AG09319 (cell line): ENCODE data around the gene BLMH.

Source experiments
- DNase-seq: peaks from one replicate; pipeline ENCODE4 v3.0.0-alpha.2; 2010; ENCODE audit warnings: low read depth; ENCODE audit errors: extremely low read depth
- TF ChIP-seq, protein P1 (sequence below): IDR thresholded peaks from 2 replicates; pipeline ENCODE4 v1.5.1; 2011; ENCODE audit warnings: low read depth, mild to moderate bottlenecking, inconsistent platforms, low read length, moderate library complexity

Gene BLMH

DNA sequence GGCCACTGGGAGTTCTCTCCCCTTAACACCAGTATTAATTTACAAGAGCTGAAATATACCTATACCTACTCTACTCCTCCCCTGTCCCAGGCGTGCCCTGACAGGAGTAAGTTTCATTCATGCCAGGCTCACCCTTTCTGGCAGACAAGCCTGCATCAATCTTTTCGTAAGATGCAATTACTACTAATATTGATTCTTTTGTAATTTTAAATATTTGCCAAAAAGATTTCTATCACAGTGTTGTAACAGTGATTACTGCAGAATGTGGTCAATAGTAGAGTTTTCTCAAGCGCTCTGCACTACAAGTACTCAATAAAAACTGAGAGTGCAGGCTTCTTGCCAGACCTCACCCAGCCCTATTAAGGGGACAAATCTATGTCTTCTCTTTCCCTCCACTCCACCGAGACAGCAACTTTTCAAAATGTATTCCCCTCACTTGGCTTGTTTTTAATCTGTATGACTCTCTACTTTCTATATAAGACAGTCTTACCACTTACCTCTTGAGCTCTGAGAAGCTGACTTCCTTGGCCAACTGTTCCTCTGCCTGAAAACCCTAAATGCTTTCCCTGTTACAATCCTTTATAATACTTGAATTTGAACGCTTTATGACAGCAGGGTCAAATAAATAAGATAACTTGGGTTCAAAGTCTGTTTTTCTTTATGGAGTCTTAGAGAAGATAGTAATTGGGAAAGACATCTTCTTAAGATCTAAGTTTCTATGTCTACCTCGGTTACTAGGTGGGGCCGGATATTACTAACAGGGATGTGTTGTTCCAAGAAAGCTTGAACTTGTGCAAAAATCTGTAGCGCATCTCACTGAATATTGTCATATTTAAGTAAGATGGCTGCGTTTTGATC lies 42.0 kb upstream of the BLMH start, which contains the start of gene TMIGD1:
TMIGD1 (minus strand) TSS at position 555 of the 858 bp plus-strand sequence. CDS start 1,924 bp downstream, outside the sequence.
- no peak for DNase-seq
- TF ChIP-seq, protein P1, sequence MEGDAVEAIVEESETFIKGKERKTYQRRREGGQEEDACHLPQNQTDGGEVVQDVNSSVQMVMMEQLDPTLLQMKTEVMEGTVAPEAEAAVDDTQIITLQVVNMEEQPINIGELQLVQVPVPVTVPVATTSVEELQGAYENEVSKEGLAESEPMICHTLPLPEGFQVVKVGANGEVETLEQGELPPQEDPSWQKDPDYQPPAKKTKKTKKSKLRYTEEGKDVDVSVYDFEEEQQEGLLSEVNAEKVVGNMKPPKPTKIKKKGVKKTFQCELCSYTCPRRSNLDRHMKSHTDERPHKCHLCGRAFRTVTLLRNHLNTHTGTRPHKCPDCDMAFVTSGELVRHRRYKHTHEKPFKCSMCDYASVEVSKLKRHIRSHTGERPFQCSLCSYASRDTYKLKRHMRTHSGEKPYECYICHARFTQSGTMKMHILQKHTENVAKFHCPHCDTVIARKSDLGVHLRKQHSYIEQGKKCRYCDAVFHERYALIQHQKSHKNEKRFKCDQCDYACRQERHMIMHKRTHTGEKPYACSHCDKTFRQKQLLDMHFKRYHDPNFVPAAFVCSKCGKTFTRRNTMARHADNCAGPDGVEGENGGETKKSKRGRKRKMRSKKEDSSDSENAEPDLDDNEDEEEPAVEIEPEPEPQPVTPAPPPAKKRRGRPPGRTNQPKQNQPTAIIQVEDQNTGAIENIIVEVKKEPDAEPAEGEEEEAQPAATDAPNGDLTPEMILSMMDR: no peak

DNA sequence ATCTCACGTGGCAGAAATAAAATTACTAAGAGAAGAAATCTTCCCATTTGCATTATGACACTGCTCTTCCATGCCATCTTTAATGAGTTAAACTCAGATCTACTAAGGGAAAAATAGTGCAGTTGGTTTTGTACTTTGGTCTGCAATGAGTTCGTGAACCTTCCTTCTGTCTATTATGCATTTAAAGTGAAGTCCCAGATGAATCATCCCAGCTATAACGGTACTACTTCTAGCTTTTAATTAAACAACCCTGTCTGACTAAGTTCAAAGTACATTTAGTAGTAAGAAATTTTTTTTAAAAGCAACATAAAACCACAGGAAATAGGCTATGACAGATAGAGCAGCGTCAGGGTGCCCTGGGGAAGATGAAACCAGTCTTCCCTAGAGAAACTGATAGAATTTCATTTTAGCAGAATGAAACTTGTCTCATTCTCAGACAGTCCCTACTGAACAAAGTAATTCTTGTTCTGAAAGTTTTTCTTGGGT lies 40.4 kb upstream of the BLMH start:
- no peak for DNase-seq
- TF ChIP-seq, protein P1: no peak

DNA sequence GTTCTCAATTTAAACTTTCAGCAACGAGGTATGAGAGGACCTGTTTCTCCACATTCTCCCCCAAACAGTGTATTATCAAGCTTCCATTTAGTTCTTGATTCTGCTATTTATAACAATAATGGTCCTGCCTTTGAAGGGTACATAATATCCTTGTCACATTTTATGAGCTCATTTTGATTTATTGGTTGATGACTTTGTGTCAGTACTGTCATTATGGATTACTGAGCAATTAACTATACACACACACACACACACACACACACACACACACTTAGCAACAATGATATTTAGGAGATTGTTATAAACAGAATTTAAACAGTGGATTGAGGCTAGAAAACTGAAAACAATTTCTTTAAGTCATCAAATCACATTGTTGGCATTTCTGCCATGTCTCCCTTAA lies 35.1 kb upstream of the BLMH start:
- TF ChIP-seq, protein P1: no peak
- no peak for DNase-seq

DNA sequence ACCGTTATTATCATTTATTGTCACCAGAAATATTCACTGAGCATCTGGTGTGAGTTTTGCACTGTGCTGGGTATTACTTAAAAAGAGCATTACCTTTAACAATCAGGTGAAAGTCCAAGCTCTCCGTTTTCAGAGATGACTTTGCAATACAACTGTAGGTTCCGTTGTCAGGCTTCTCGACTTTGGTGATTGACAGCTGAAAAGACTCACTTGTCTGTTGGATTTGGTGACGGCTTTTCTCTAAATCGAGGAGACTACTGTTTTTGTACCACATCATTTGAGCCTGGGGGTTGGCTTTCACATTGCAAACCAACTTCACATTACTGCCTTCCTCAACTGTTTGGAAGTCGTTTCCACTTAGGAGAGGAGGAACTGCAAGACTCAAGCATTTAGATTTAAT lies 33.0 kb upstream of the BLMH start:
- TF ChIP-seq, protein P1: no peak
- DNase-seq: no peak

DNA sequence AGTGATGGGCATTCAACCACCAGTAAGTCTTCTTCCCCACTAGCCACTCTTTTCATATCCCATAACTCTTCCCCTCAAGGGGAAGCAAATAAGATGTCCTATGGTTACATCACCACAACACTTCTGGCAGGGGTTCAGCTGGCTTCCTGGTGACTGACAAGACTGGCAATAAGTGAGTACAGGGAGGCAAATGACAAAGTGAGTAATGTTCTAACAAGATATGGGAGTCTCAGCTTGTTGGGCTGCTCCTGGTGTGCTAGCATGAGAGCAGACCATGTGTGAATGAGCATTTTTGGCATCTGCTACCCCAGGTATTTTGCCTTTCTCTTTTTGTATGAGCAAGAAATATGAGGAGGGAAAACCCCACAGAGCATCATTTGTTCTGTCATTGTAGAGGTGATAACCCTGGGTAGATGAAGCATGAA lies 32.2 kb upstream of the BLMH start:
- DNase-seq: no peak
- TF ChIP-seq, protein P1: no peak

DNA sequence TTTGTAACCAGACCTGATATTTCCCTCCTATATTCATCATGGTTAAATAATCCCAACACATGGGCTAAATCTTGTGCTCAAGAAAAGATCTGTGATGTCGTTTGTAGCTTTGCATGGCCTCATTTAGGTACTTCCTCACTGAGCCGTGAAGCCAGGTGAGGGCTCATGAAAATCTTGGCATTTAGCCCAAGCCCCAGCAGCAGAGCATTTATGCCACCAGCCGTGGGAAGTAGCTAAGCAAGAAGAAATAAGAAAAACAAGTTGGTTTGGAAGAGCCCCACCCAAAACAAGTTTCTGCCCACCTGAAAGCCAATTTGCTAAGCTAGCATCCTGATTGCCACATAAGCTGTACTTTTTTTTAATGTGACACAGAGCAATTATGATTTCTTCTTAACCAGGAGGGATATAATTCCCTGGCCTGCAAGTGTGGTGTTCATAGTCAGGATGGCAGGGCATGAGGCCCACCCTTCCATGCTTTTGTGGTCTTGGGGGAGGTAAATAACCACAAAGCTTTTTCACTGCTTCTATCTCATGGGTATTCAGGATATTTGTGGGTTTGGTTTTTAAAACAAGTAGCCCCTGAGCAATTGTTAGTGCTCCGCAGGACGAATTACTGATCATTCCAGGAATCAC lies 31.6 kb upstream of the BLMH start:
- no peak for DNase-seq
- TF ChIP-seq, protein P1: no peak

DNA sequence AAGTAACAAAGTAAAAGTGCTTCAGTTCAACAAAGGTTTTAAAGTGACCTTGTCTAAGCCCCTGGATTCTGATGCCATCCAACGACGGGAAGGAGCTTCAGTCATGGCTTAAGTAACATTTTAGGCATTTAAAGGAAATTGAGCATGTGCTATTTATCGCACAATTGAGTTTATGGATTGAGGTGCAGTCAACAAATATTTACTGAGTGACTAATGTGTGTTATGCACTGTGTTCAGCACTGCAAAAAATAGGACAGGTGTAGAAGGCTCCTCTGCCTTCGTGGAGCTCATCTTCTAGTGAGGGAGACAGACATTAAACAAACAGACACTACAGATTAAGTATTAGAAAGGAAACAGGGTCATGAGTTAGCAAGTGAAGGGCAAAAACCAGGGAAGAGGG lies 29.6 kb upstream of the BLMH start:
- TF ChIP-seq, protein P1: no peak
- DNase-seq: no peak
